Measurements from ENCODE around the gene SKP1. TPM values are rescaled to one million over a fixed set of nuclear protein-coding genes. Genes with fewer than 3 reads are reported as not detected.

The SKP1 gene
- total RNA-seq, 1 experiment from 2014 or later, result 436 TPM

GRCh38 chr5:134100283-134101091 lies 76.3 kb downstream of the SKP1 start:
- DNase-seq (ENCODE audit: low spot score), result no peak
- in situ Hi-C loops (cut with HindIII; ENCODE audit: low sequenced_read_pairs), result no loop called here

- in situ Hi-C loops (cut with HindIII; ENCODE audit: low sequenced_read_pairs), result no loop called here
- DNase-seq (ENCODE audit: low spot score), result no peak
Measured at GRCh38 chr5:134099939-134100282, 76.8 kb downstream of the SKP1 start.

DNA sequence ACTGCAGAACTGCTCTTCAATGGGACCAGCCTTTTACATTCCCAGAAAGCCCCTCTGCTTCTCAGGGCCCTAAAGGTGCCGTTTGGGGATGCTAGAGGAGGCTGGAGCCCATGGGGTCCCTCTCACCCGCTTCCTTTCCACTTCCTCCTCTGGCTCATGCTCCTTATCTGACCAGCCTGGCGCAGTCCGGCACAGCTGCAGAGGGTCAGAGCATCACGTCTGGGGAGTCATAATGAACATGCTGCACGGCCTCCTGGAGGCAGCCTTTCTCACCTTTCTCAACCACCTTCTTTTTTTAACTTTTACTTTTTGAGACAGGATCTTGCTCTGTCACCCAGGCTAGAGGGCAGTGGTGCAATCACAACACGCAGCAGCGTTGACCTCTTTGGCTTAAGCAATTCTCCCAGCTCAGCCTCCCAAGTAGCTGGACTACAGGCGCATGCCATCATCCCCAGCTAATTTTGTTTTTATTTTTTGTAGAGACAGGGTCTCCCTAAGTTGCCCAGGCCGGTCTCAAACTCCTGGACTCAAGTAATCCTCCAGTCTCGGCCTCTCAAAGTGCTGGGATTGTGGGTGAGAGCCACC lies 77.4 kb downstream of the SKP1 start:
- in situ Hi-C loops (cut with HindIII; ENCODE audit: low sequenced_read_pairs), result no loop called here

More for the DNA sequence above, 77.4 kb downstream of the SKP1 start:
- no peak for DNase-seq (ENCODE audit: low spot score)

Other genes with a start within 250 kb of the SKP1 start
- gene C5orf15, start 208.3 kb downstream of the SKP1 start, total RNA-seq (2014; rRNA removed; shearing (Covaris generic)), result 75.1 and 90.7 TPM in 2 replicates
- 410 and 470 TPM in 2 replicates for gene VDAC1, start 172.0 kb downstream of the SKP1 start, total RNA-seq (2014; rRNA removed; shearing (Covaris generic))
- 5.0 and 11.1 TPM in 2 replicates for gene TCF7, start 62.3 kb downstream of the SKP1 start, total RNA-seq (2014; rRNA removed; shearing (Covaris generic))
- 304 and 405 TPM in 2 replicates for gene PPP2CA, start 49.1 kb upstream of the SKP1 start, total RNA-seq (2014; rRNA removed; shearing (Covaris generic))
- 2.3 and 4.6 TPM in 2 replicates for gene CDKL3, start 190.2 kb upstream of the SKP1 start, total RNA-seq (2014; rRNA removed; shearing (Covaris generic))
- 31.6 and 35.8 TPM in 2 replicates for gene UBE2B, start 194.6 kb upstream of the SKP1 start, total RNA-seq (2014; rRNA removed; shearing (Covaris generic))
- gene CDKN2AIPNL, start 234.9 kb upstream of the SKP1 start, total RNA-seq (2014; rRNA removed; shearing (Covaris generic)), result 45.0 and 57.5 TPM in 2 replicates